WTC11 (cell line): Measurements from ENCODE around the gene CNOT3. TPM values are rescaled to one million over a fixed set of nuclear protein-coding genes. Genes with fewer than 3 reads are reported as not detected.

Source experiments
- ATAC-seq: fragments of 200-7000 bp; cut with Tn5 transposase; 2 replicates; pipeline ENCODE4 v1.10.0; 2021; ENCODE audit warnings: mild to moderate bottlenecking, moderate library complexity
- CTCF ChIA-PET: fragments of 300-600 bp; sonication (Branson Sonifier 250); formaldehyde crosslinking; loops from one replicate; lab custom pipeline; 2021; ENCODE audit warnings: antibody characterized with exemption; lab: Charles Lee
- POLR2A ChIA-PET: fragments of 350-600 bp; sonication (Branson Sonifier 250); formaldehyde crosslinking; loops from one replicate; lab custom pipeline; 2021; ENCODE audit warnings: antibody characterized with exemption; lab: Charles Lee
- DNase-seq: peaks from one replicate; pipeline ENCODE4 v3.0.0; 2021; ENCODE audit warnings: low spot score
- H3K27ac Mint-ChIP-seq: 2 replicates; pipeline ENCODE4 v1.8.0; 2021; ENCODE audit warnings: mixed read lengths
- H3K27me3 Mint-ChIP-seq: 2 replicates; pipeline ENCODE4 v1.8.0; 2021; ENCODE audit warnings: low read depth, mild to moderate bottlenecking, moderate library complexity, mixed read lengths
- H3K36me3 Mint-ChIP-seq: 2 replicates; pipeline ENCODE4 v1.8.0; 2021; ENCODE audit warnings: mixed read lengths
- H3K4me1 Mint-ChIP-seq: 2 replicates; pipeline ENCODE4 v1.8.0; 2022; ENCODE audit warnings: mixed read lengths
- H3K4me3 Mint-ChIP-seq: 2 replicates; pipeline ENCODE4 v1.8.0; 2021; ENCODE audit warnings: mild to moderate bottlenecking, moderate library complexity, mixed read lengths
- H3K9me3 Mint-ChIP-seq: 2 replicates; pipeline ENCODE4 v1.8.0; 2021; ENCODE audit warnings: mixed read lengths
- CREB1 ChIP-seq: sonication (generic); formaldehyde crosslinking; IDR thresholded peaks from 2 replicates; pipeline ENCODE4 v1.8.0; 2023; ENCODE audit warnings: mild to moderate bottlenecking, missing genetic modification reagents
- EMX1 ChIP-seq: fragments of 250-450 bp; sonication (Bioruptor Pico); IDR thresholded peaks from 2 replicates; pipeline ENCODE4 v1.8.0; 2021; ENCODE audit warnings: mild to moderate bottlenecking
- ETV6 ChIP-seq: sonication (generic); formaldehyde crosslinking; IDR thresholded peaks from 2 replicates; pipeline ENCODE4 v1.8.1; 2022; ENCODE audit warnings: mild to moderate bottlenecking, missing genetic modification reagents
- GTF2I ChIP-seq: fragments of 250-450 bp; sonication (Bioruptor Pico); conservative IDR thresholded peaks from 2 replicates; pipeline ENCODE4 v1.4.0; 2021; ENCODE audit warnings: mild to moderate bottlenecking
- HMGA2 ChIP-seq: fragments of 250-450 bp; sonication (Bioruptor Pico); IDR thresholded peaks from 2 replicates; pipeline ENCODE4 v1.4.0; 2021; ENCODE audit warnings: mild to moderate bottlenecking, moderate library complexity
- IRF2 ChIP-seq: sonication (generic); formaldehyde crosslinking; IDR thresholded peaks from 2 replicates; pipeline ENCODE4 v1.8.0; 2022; ENCODE audit warnings: low read depth, missing genetic modification reagents, borderline replicate concordance
- JUN ChIP-seq: sonication (generic); formaldehyde crosslinking; IDR thresholded peaks from 2 replicates; pipeline ENCODE4 v1.8.0; 2023; ENCODE audit warnings: mild to moderate bottlenecking, missing genetic modification reagents
- KAT7 ChIP-seq: sonication (generic); formaldehyde crosslinking; IDR thresholded peaks from 2 replicates; pipeline ENCODE4 v1.8.1; 2023; ENCODE audit warnings: missing genetic modification reagents, mild to moderate bottlenecking, borderline replicate concordance
- MXD4 ChIP-seq: fragments of 250-450 bp; sonication (Bioruptor Pico); IDR thresholded peaks from 2 replicates; pipeline ENCODE4 v1.8.0; 2021; ENCODE audit warnings: mild to moderate bottlenecking, moderate library complexity, borderline replicate concordance
- TP53 ChIP-seq: sonication (generic); formaldehyde crosslinking; IDR thresholded peaks from 2 replicates; pipeline ENCODE4 v1.8.1; 2023; ENCODE audit warnings: mild to moderate bottlenecking, missing genetic modification reagents
- ZNF219 ChIP-seq: sonication (generic); formaldehyde crosslinking; IDR thresholded peaks from 2 replicates; pipeline ENCODE4 v1.8.0; 2023; ENCODE audit warnings: missing genetic modification reagents, mild to moderate bottlenecking, borderline replicate concordance
- ZNF396 ChIP-seq: fragments of 250-450 bp; sonication (Bioruptor Pico); IDR thresholded peaks from 2 replicates; pipeline ENCODE4 v1.8.0; 2021; ENCODE audit warnings: mild to moderate bottlenecking, moderate library complexity, borderline replicate concordance
- ZNF416 ChIP-seq: fragments of 250-450 bp; sonication (Bioruptor Pico); IDR thresholded peaks from 2 replicates; pipeline ENCODE4 v1.9.0; 2021; ENCODE audit warnings: mild to moderate bottlenecking, inconsistent platforms
- total RNA-seq: library from RNA; stranded (reverse); gene quantifications from 3 replicates; pipeline ENCODE4 v1.2.3, GENCODE V29; 2021
- TF ChIP-seq, protein P1 (sequence below): fragments of 200-600 bp; IDR thresholded peaks from 2 replicates; pipeline ENCODE4 v1.8.0; 2022; ENCODE audit warnings: antibody characterized with exemption
- TF ChIP-seq, protein P2 (sequence below): sonication (generic); formaldehyde crosslinking; IDR thresholded peaks from 2 replicates; pipeline ENCODE4 v1.8.0; 2023; ENCODE audit warnings: mild to moderate bottlenecking, missing genetic modification reagents
- TF ChIP-seq, protein P3 (sequence below): sonication (generic); formaldehyde crosslinking; IDR thresholded peaks from 2 replicates; pipeline ENCODE4 v1.8.1; 2022; ENCODE audit warnings: mild to moderate bottlenecking, missing genetic modification reagents, moderate library complexity, borderline replicate concordance
- TF ChIP-seq, protein P4 (sequence below): sonication (generic); formaldehyde crosslinking; IDR thresholded peaks from 2 replicates; pipeline ENCODE4 v1.8.0; 2023; ENCODE audit warnings: missing genetic modification reagents, mild to moderate bottlenecking, borderline replicate concordance
- TF ChIP-seq, protein P5 (sequence below): sonication (generic); formaldehyde crosslinking; conservative IDR thresholded peaks from 2 replicates; pipeline ENCODE4 v1.8.1; 2023; ENCODE audit warnings: mild to moderate bottlenecking, low read depth, missing genetic modification reagents, moderate library complexity

The CNOT3 gene
- total RNA-seq, 1 experiment from 2014 or later: 93.3 TPM

DNA sequence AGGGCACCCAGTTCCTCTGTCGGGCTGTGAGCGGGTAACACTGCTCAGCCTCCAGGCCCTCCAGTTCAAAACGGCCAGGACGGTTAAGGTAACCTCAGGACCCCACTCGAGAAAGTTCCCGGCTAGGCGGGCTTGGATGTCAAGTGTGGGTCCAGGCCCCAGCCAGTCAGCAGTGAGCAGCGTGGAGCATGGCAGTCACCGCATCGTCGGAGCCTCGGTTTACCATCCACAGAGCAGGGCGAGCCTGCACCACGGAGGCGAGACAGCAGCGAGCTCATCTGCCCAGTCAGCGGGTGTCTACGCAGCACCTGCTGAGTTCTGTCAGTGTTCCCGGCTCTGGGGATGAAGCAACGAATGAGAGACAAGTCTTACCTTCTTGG, 8.0 kb upstream of the CNOT3 start:
- CTCF ChIA-PET: no interaction called here
- H3K9me3 Mint-ChIP-seq: no peaks in the 10 kb centered on the region
- no peaks in the 10 kb centered on the region for H3K27me3 Mint-ChIP-seq
- peaks cover 44% of the 10 kb centered on the region for H3K36me3 Mint-ChIP-seq
- TF ChIP-seq CREB1 (CRISPR knock-in tag): no peak
- TF ChIP-seq, all 79 proteins: peak for 0
- Mint-ChIP-seq H3K4me1 (peaks cover 5% of the 10 kb centered on the region), H3K27ac (no peak overlapping the region), H3K4me3 (no peak overlapping the region)
- no peak for DNase-seq
- no peak for ATAC-seq
- POLR2A ChIA-PET: no interaction called here

DNA sequence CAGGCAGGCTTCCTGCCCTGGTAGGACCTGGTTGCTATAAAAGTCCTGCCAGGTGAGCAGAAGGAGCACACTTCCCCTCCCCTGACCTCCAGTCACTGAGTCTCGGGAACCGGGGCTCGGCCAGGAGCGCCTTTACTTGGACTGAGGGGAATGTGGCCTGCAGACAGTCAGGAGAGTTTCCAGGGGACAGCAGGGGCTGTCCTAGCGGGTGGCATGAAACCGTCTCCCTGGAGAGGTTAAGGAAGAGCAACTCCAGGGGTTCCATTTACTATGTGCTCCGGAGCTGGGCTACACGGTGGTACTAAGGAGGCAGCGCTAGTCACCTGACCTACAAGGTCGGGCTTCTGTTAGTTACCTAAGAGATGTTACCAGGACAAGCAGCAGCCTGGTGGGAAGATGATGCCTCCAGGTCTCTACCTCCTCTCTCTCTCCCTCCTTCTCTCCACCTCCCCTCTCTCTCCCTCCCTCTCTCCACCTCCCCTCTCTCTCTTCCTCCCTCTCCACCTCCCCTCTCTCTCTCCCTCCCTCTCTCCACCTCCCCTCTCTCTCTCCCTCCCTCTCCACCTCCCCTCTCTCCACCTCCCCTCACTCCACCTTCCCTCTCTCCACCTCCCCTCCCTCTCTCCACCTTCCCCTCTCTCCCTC, 4.1 kb upstream of the CNOT3 start:
- H3K27ac Mint-ChIP-seq: no peak overlapping the region
- CTCF ChIA-PET: no interaction called here
- TF ChIP-seq ZNF396 (CRISPR knock-in tag) (no peak), ETV6 (CRISPR knock-in tag) (no peak), GTF2I (CRISPR knock-in tag) (no peak), ZNF219 (CRISPR knock-in tag) (no peak), TP53 (CRISPR knock-in tag) (no peak), ZNF416 (CRISPR knock-in tag) (no peak), MXD4 (CRISPR knock-in tag) (no peak), EMX1 (CRISPR knock-in tag) (no peak), KAT7 (no peak), IRF2 (no peak), CREB1 (CRISPR knock-in tag) (no peak), JUN (CRISPR knock-in tag) (no peak), HMGA2 (CRISPR knock-in tag) (no peak)
- TF ChIP-seq, protein P1, sequence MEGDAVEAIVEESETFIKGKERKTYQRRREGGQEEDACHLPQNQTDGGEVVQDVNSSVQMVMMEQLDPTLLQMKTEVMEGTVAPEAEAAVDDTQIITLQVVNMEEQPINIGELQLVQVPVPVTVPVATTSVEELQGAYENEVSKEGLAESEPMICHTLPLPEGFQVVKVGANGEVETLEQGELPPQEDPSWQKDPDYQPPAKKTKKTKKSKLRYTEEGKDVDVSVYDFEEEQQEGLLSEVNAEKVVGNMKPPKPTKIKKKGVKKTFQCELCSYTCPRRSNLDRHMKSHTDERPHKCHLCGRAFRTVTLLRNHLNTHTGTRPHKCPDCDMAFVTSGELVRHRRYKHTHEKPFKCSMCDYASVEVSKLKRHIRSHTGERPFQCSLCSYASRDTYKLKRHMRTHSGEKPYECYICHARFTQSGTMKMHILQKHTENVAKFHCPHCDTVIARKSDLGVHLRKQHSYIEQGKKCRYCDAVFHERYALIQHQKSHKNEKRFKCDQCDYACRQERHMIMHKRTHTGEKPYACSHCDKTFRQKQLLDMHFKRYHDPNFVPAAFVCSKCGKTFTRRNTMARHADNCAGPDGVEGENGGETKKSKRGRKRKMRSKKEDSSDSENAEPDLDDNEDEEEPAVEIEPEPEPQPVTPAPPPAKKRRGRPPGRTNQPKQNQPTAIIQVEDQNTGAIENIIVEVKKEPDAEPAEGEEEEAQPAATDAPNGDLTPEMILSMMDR: no peak
- TF ChIP-seq, protein P2, sequence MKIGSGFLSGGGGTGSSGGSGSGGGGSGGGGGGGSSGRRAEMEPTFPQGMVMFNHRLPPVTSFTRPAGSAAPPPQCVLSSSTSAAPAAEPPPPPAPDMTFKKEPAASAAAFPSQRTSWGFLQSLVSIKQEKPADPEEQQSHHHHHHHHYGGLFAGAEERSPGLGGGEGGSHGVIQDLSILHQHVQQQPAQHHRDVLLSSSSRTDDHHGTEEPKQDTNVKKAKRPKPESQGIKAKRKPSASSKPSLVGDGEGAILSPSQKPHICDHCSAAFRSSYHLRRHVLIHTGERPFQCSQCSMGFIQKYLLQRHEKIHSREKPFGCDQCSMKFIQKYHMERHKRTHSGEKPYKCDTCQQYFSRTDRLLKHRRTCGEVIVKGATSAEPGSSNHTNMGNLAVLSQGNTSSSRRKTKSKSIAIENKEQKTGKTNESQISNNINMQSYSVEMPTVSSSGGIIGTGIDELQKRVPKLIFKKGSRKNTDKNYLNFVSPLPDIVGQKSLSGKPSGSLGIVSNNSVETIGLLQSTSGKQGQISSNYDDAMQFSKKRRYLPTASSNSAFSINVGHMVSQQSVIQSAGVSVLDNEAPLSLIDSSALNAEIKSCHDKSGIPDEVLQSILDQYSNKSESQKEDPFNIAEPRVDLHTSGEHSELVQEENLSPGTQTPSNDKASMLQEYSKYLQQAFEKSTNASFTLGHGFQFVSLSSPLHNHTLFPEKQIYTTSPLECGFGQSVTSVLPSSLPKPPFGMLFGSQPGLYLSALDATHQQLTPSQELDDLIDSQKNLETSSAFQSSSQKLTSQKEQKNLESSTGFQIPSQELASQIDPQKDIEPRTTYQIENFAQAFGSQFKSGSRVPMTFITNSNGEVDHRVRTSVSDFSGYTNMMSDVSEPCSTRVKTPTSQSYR: no peak
- TF ChIP-seq, protein P3, sequence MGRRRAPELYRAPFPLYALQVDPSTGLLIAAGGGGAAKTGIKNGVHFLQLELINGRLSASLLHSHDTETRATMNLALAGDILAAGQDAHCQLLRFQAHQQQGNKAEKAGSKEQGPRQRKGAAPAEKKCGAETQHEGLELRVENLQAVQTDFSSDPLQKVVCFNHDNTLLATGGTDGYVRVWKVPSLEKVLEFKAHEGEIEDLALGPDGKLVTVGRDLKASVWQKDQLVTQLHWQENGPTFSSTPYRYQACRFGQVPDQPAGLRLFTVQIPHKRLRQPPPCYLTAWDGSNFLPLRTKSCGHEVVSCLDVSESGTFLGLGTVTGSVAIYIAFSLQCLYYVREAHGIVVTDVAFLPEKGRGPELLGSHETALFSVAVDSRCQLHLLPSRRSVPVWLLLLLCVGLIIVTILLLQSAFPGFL (CRISPR knock-in tag): no peak
- TF ChIP-seq, protein P4, sequence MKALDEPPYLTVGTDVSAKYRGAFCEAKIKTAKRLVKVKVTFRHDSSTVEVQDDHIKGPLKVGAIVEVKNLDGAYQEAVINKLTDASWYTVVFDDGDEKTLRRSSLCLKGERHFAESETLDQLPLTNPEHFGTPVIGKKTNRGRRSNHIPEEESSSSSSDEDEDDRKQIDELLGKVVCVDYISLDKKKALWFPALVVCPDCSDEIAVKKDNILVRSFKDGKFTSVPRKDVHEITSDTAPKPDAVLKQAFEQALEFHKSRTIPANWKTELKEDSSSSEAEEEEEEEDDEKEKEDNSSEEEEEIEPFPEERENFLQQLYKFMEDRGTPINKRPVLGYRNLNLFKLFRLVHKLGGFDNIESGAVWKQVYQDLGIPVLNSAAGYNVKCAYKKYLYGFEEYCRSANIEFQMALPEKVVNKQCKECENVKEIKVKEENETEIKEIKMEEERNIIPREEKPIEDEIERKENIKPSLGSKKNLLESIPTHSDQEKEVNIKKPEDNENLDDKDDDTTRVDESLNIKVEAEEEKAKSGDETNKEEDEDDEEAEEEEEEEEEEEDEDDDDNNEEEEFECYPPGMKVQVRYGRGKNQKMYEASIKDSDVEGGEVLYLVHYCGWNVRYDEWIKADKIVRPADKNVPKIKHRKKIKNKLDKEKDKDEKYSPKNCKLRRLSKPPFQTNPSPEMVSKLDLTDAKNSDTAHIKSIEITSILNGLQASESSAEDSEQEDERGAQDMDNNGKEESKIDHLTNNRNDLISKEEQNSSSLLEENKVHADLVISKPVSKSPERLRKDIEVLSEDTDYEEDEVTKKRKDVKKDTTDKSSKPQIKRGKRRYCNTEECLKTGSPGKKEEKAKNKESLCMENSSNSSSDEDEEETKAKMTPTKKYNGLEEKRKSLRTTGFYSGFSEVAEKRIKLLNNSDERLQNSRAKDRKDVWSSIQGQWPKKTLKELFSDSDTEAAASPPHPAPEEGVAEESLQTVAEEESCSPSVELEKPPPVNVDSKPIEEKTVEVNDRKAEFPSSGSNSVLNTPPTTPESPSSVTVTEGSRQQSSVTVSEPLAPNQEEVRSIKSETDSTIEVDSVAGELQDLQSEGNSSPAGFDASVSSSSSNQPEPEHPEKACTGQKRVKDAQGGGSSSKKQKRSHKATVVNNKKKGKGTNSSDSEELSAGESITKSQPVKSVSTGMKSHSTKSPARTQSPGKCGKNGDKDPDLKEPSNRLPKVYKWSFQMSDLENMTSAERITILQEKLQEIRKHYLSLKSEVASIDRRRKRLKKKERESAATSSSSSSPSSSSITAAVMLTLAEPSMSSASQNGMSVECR: no peak
- TF ChIP-seq, protein P5, sequence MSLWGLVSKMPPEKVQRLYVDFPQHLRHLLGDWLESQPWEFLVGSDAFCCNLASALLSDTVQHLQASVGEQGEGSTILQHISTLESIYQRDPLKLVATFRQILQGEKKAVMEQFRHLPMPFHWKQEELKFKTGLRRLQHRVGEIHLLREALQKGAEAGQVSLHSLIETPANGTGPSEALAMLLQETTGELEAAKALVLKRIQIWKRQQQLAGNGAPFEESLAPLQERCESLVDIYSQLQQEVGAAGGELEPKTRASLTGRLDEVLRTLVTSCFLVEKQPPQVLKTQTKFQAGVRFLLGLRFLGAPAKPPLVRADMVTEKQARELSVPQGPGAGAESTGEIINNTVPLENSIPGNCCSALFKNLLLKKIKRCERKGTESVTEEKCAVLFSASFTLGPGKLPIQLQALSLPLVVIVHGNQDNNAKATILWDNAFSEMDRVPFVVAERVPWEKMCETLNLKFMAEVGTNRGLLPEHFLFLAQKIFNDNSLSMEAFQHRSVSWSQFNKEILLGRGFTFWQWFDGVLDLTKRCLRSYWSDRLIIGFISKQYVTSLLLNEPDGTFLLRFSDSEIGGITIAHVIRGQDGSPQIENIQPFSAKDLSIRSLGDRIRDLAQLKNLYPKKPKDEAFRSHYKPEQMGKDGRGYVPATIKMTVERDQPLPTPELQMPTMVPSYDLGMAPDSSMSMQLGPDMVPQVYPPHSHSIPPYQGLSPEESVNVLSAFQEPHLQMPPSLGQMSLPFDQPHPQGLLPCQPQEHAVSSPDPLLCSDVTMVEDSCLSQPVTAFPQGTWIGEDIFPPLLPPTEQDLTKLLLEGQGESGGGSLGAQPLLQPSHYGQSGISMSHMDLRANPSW: no peak

More for the DNA sequence above, 4.1 kb upstream of the CNOT3 start:
- H3K4me3 Mint-ChIP-seq: no peak overlapping the region
- no peaks in the 10 kb centered on the region for H3K27me3 Mint-ChIP-seq
- peaks cover 20% of the 10 kb centered on the region for H3K36me3 Mint-ChIP-seq
- POLR2A ChIA-PET: no interaction called here
- ATAC-seq (no peak), DNase-seq (no peak)
- no peaks in the 10 kb centered on the region for H3K9me3 Mint-ChIP-seq
- peaks cover 15% of the 10 kb centered on the region for H3K4me1 Mint-ChIP-seq
